GM23338 (cell line): Measurements from ENCODE around the gene RFFL. TPM values are rescaled to one million over a fixed set of nuclear protein-coding genes. Genes with fewer than 3 reads are reported as not detected.

Experiments used
- polyA plus RNA-seq: library from polyadenylated mRNA; unstranded; fragments of >200 nt; fragmentation: Nextera tagmentation; extraction: Ambion mirVana; gene quantifications from 2 replicates; pipeline ENCODE4 v1.2.1, GENCODE V29; 2016
- small RNA-seq: library from RNA; depleted of rRNA; stranded (forward); fragments of <200 nt; gene quantifications from one replicate; pipeline ENCODE3, GENCODE V24; 2014; ENCODE audit warnings: low replicate concordance
- total RNA-seq: library from RNA; depleted of rRNA; stranded (reverse); fragments of >200 nt; shearing (Covaris generic); gene quantifications from 2 replicates; pipeline ENCODE4 v1.2.3, GENCODE V29; 2014; rRNA removed

The RFFL gene
- total and polyA plus RNA-seq, 2 experiments from 2014 or later: 4.1 to 22.2 TPM

Small RNA genes within 50 kb of the gene (small RNA-seq; reads per million reads assigned to genes)
- gene AC004223.1: not detected
- not detected for gene RNU6-840P

Other genes with a start within 250 kb of the RFFL start
- 0.94 TPM in 1 of 2 replicates, not detected in the other for gene CCT6B, start 102.2 kb downstream of the RFFL start, total RNA-seq
- gene CCT6B, start 102.2 kb downstream of the RFFL start, polyA plus RNA-seq: 1.1 and 1.3 TPM in 2 replicates
- 12.8 and 14.4 TPM in 2 replicates for gene ZNF830, start 102.2 kb downstream of the RFFL start, total RNA-seq
- gene ZNF830, start 102.2 kb downstream of the RFFL start, polyA plus RNA-seq: 20.4 and 22.3 TPM in 2 replicates
- gene LIG3, start 83.2 kb downstream of the RFFL start, total RNA-seq: 82.3 and 119 TPM in 2 replicates
- gene LIG3, start 83.2 kb downstream of the RFFL start, polyA plus RNA-seq: 16.4 and 17.6 TPM in 2 replicates
- gene RAD51D, start 56.2 kb upstream of the RFFL start, total RNA-seq: 11.0 and 13.2 TPM in 2 replicates
- gene RAD51D, start 56.2 kb upstream of the RFFL start, polyA plus RNA-seq: 5.9 and 7.3 TPM in 2 replicates
- gene FNDC8, start 57.9 kb upstream of the RFFL start, total RNA-seq: not detected in 2 replicates
- not detected in 2 replicates for gene FNDC8, start 57.9 kb upstream of the RFFL start, polyA plus RNA-seq
- 54.8 and 66.4 TPM in 2 replicates for gene NLE1, start 78.6 kb upstream of the RFFL start, total RNA-seq
- gene NLE1, start 78.6 kb upstream of the RFFL start, polyA plus RNA-seq: 16.6 and 17.9 TPM in 2 replicates
- gene UNC45B, start 84.1 kb upstream of the RFFL start, total RNA-seq: 0.03 and 0.04 TPM in 2 replicates
- 0.16 TPM in 1 of 2 replicates, not detected in the other for gene UNC45B, start 84.1 kb upstream of the RFFL start, polyA plus RNA-seq
- gene SLC35G3, start 130.7 kb upstream of the RFFL start, total RNA-seq: not detected in 2 replicates
- not detected in 2 replicates for gene SLC35G3, start 130.7 kb upstream of the RFFL start, polyA plus RNA-seq
- gene SLFN5, start 179.4 kb upstream of the RFFL start, total RNA-seq: 6.4 and 8.5 TPM in 2 replicates
- 1.4 and 1.8 TPM in 2 replicates for gene SLFN5, start 179.4 kb upstream of the RFFL start, polyA plus RNA-seq